ACC112 (cell line): ENCODE results near the gene ASGR1.
A peak's percentile ranks its signal among the peaks of the same experiment; 100 is the strongest.
"Not testable (repeated sequence)": the region's sequence is repeated elsewhere in the genome, so short reads cannot be mapped to it uniquely, and the experiment has no call there.

Experiments
- H2AFZ ChIP-seq: fragments of 200-600 bp; sonication (generic); one replicate; pipeline ENCODE4 v1.6.0; 2017; ENCODE audit warnings: antibody characterized with exemption, low read length; ENCODE audit not compliant: unreplicated experiment
- H3K27ac ChIP-seq: fragments of 200-600 bp; sonication (generic); 2 replicates; pipeline ENCODE4 v1.5.1; 2014; ENCODE audit warnings: low read depth, mild to moderate bottlenecking, antibody characterized with exemption, low read length, moderate library complexity
- H3K27me3 ChIP-seq: fragments of 200-600 bp; sonication (generic); 2 replicates; pipeline ENCODE4 v1.6.1; 2014; ENCODE audit warnings: mild to moderate bottlenecking, antibody characterized with exemption, low read length, moderate library complexity, mixed read lengths; ENCODE audit not compliant: insufficient read depth
- H3K36me3 ChIP-seq: fragments of 200-600 bp; sonication (generic); 2 replicates; pipeline ENCODE4 v1.6.1; 2016; ENCODE audit warnings: mild to moderate bottlenecking, antibody characterized with exemption, low read length, moderate library complexity, mixed read lengths; ENCODE audit not compliant: insufficient read depth
- H3K4me1 ChIP-seq: fragments of 200-600 bp; sonication (generic); one replicate; pipeline ENCODE4 v1.6.1; 2016; ENCODE audit warnings: low read length, mixed read lengths; ENCODE audit not compliant: insufficient read depth, unreplicated experiment, control insufficient read depth
- H3K4me3 ChIP-seq: fragments of 200-600 bp; sonication (generic); 2 replicates; pipeline ENCODE4 v1.5.1; 2014; ENCODE audit warnings: mild to moderate bottlenecking, low read depth, low read length
- H3K79me2 ChIP-seq: fragments of 200-600 bp; sonication (generic); one replicate; pipeline ENCODE4 v1.6.0; 2016; ENCODE audit warnings: low read length; ENCODE audit not compliant: control insufficient read depth, unreplicated experiment, insufficient read depth

ASGR1 gene

DNA sequence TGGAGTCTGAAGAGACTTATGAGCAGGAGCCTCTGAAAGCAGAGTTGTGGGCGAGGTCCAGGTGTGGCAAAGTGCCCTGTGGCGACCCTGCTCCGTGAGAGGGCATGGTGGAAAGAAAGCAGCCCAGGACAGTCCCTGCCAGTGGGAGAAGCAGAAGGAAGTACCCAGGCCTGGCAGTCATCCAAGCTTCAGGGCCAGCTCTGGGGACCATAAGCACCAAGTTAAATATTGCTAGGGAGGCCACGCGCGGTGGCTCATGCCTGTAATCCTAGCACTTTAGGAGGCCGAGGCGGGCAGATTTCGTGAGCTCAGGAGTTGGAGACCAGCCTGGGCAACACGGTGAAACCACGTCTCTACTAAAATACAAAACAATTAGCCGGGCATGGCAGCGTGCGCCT lies 4.9 kb upstream of the ASGR1 start:
- peaks cover 4% of the 10 kb centered on the region for H3K4me1 ChIP-seq
- H2AFZ ChIP-seq, result no peak overlapping the region
- H3K36me3 ChIP-seq, result no peaks in the 10 kb centered on the region
- H3K4me3 ChIP-seq, result no peak overlapping the region
- no peak overlapping the region for H3K27ac ChIP-seq
- no peaks in the 10 kb centered on the region for H3K27me3 ChIP-seq
- no peaks in the 10 kb centered on the region for H3K79me2 ChIP-seq

DNA sequence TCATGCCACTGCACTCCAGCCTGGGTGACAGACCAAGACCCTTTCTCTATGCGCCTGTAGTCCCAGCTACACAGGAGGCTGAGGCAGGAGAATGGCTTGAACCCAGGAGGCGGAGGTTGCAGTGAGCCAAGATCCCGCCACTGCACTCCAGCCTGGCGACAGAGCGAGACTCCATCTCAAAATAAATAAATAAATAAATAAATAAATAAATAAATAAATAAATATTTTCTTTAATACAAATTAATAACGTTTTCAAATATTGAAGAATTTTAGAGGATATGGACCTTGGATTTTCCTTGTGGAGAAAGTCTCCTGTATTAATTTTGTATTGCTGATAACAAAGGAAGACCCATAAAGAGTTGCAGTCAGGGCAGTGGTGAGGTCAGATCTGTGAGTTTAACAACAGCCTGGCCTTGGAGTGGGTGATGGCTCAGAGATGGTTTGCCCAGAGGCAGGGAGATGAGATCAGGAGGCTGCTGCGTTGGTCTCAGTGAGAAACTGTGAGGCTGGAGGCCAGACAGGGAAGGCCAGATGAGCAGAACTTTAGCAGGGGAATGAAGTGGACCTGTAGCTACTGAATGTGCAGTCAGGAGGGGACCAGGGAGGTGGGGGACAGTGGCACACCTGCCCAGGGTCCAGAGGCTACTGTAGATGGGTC lies 4.4 kb upstream of the ASGR1 start:
- H3K36me3 ChIP-seq, result no peaks in the 10 kb centered on the region
- H3K4me3 ChIP-seq, result no peak overlapping the region
- no peak overlapping the region for H3K27ac ChIP-seq
- no peaks in the 10 kb centered on the region for H3K79me2 ChIP-seq
- H2AFZ ChIP-seq, result no peak overlapping the region
- H3K27me3 ChIP-seq, result no peaks in the 10 kb centered on the region
- peaks cover 5% of the 10 kb centered on the region for H3K4me1 ChIP-seq

DNA sequence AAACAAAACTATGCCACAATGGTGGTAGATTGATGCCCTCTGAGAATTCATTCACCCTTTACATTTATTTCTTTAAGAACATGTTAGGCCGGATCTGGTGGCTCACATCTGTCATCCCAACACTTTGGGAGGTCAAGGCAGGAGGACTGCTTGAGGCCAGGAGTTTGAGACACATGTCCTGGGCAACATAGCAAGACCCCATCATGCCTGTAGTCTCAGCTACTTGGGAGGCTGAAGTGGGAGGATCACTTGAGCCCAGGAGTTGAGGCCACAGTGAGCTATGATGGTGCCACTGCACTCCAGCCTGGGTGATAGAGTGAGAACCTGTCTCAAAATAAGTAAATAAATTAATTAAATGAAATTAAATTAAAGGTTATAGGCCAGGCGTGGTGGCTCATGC lies 2.9 kb upstream of the ASGR1 start:
- not testable (repeated sequence) for H3K36me3 ChIP-seq
- peaks cover 12% of the 10 kb centered on the region for H3K4me1 ChIP-seq

DNA sequence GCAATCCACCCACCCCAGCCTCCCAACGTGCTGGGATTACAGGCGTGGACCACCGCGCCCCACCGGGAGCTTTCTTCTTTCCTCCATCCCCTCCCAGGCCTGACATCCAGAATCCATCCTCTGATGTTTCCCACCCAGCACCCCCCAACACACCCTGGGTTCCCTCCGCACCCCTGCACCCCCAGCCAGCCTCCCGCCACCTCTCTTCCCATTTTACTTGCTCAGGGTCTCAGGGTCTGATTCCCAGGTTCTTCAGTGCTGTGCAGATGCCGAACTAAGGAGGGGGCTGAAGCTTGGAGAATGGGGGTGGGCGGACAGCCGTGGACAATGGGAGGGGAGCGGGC lies 225 bp downstream of the ASGR1 start:
- Histone ChIP-seq H3K4me3 (no peak overlapping the region), H3K4me1 (peaks cover 13% of the 10 kb centered on the region), H3K79me2 (no peaks in the 10 kb centered on the region), H3K27me3 (no peaks in the 10 kb centered on the region), H3K27ac (no peak overlapping the region), H2AFZ (no peak overlapping the region), H3K36me3 (no peaks in the 10 kb centered on the region)

More for the DNA sequence above, 2.9 kb upstream of the ASGR1 start:
- H3K27me3 ChIP-seq, H3K79me2 ChIP-seq, H2AFZ ChIP-seq, H3K27ac ChIP-seq, H3K4me3 ChIP-seq: not testable (repeated sequence)

DNA sequence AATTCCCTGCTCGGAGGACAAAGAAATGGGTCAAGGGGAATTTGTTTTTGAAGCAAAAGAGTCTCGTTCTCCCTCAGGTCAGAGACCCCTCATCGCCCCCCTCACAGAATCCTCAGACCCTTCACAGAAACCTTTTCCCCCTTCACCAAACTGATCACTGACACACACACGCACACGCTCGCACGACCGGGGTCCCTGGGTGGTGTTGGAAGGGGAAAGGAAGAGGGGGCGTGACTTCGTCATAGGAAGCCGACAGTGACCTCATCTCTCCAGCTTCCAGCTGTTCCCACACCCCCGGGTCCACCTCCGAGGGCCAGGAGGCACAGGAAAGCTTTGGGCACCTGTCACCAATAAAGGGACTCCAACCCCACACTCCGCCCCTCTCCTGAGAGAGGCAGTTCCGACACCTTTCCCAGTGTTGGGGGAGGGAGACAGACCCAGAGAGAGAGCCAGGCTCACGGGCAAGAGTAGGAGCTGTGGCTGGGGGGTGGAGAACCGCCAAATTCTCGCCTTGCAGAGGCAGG lies 1.2 kb downstream of the ASGR1 start:
- Histone ChIP-seq H3K4me3 (peak overlapping the region; percentile 73), H3K79me2 (no peaks in the 10 kb centered on the region), H3K27me3 (no peaks in the 10 kb centered on the region), H3K27ac (no peak overlapping the region), H2AFZ (peak overlapping the region; percentile 75), H3K4me1 (peaks cover 13% of the 10 kb centered on the region), H3K36me3 (no peaks in the 10 kb centered on the region)

DNA sequence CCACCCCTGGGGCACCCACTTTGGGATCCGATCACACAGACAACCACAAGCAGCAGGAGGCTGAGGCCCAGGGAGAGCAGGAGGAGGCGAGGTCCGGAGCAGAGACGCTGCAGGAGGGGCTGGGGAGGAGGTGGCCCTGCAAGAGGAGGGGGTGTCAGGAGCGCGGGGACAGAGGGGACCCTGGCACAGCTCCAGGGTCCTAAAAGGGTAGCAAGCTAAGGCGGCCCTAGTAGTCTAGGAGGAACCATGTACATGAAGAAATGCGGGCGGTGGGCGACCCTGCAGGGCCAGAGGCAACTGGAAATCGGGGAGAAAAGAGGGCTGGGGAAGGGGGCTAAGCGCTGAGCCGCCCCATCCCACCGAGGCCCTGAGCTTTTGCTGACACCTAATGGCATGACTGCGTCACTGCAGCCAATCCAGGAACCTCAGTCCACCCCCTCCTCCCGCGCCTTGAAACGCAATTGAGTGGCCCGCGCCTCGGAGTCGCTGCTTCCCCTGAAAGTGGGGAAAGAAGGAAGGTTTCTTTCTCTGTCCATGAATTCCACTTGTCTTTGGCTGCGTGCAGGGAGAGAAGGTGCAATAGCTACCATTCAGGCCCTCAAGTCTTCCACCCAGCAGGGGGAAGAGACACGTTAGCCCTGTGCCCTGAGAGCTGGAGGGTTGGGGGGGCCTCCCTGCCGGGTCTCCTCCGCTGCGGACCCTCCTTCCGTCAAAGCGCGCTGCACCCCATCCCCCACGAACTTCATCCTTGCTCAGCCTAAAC lies 1.8 kb downstream of the ASGR1 start:
- no peak overlapping the region for H3K27ac ChIP-seq
- H3K27me3 ChIP-seq, result no peaks in the 10 kb centered on the region
- H3K36me3 ChIP-seq, result no peaks in the 10 kb centered on the region
- H3K4me1 ChIP-seq, result peaks cover 13% of the 10 kb centered on the region
- peak overlapping the region; percentile 73 for H3K4me3 ChIP-seq
- no peaks in the 10 kb centered on the region for H3K79me2 ChIP-seq
- H2AFZ ChIP-seq, result peak overlapping the region; percentile 75

DNA sequence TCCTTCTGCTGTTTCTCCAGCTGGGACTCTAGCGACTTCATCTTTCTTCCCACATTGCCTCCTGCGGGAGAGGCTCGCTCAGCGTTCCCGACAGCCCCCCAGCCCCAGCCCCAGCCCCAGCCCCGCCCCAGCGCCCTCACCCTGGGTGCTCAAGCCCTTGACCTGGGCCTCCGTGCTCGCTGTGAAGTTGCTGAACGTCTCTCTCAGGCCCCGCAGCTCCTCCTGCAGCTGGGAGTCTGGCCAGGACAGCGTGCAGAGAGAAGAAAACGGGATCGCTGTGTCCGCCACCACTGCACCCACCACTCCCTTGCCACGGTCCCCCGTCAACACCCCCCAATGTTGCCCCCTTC lies 2.4 kb downstream of the ASGR1 start:
- Histone ChIP-seq H2AFZ (no peak overlapping the region), H3K27me3 (no peaks in the 10 kb centered on the region), H3K4me1 (peaks cover 13% of the 10 kb centered on the region), H3K4me3 (no peak overlapping the region; the same call in 1 of the 2 replicates), H3K79me2 (no peaks in the 10 kb centered on the region), H3K27ac (no peak overlapping the region), H3K36me3 (no peaks in the 10 kb centered on the region)

DNA sequence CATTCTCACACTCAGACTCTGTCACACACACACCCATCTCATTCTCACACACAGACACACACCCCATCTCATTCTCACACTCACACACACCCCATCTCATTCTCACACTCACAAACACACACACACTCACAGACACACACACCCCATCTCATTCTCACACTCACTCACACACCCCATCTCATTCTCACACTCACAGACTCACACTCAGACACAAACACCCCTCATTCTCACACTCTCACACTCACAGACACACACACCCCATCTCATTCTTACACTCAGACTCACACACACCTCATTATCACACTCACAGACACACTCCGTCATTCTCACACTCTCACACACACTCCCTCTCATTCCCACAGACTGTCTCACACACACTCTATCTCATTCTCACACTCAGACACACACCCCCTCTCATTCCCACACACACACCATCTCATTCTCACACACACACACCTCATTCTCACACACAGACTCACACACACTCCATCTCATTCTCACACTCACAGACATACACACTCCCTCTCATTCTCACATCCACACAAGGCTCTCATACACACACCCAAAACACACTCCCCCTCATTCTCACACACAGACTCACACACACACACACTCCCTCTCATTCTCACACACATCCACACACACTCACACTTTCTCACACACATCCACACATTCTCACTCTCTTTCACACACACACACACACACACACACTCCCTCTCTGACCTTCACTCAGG lies 2.9 kb downstream of the ASGR1 start:
- Histone ChIP-seq H2AFZ (no peak overlapping the region), H3K4me1 (peaks cover 14% of the 10 kb centered on the region), H3K27ac (no peak overlapping the region), H3K4me3 (no peak overlapping the region), H3K36me3 (no peaks in the 10 kb centered on the region), H3K27me3 (no peaks in the 10 kb centered on the region), H3K79me2 (no peaks in the 10 kb centered on the region)

DNA sequence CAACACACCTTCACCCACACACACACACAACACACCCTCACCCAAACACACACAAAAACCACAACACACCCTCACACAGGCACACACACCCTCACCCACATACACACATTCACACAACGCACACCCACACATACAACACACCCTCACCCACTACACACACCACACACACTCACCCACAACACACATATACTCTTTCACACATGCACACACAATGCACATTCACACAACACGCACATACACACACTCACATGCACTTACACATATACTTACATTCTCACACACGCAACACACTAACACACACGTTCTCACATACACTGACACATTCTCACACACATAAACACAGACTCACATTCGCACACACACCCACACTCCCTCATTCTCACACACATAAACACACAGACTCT lies 3.8 kb downstream of the ASGR1 start:
- H3K27me3 ChIP-seq, result no peaks in the 10 kb centered on the region
- H3K4me3 ChIP-seq, result no peak overlapping the region
- peaks cover 17% of the 10 kb centered on the region for H3K4me1 ChIP-seq
- H2AFZ ChIP-seq, result no peak overlapping the region
- no peaks in the 10 kb centered on the region for H3K36me3 ChIP-seq
- no peak overlapping the region for H3K27ac ChIP-seq
- no peaks in the 10 kb centered on the region for H3K79me2 ChIP-seq

DNA sequence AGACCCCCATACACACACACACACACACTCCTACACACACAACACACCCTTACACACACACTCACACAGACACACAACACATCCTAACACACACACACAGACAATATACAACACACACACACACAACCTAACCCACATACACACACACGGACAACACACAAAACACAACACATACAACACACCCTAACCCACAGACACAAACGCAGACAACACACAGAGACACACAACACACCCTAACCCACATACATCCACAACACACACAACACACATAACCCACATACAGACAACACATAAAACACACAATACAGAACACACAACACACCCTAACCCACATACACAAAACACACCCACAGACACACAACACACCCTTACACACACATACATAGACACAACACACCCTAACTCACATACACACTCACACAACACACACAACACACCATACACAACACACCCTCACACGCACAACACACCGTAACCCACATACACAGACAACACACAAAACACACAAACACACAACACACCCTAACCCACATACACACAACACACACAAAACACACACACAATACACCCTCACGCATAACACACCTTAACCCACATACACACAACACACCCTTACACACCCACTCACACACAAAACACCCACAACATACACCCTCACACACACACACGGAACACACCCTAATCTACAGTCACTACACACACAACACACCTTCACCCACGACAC lies 4.4 kb downstream of the ASGR1 start:
- H3K27ac ChIP-seq, result no peak overlapping the region

More for the DNA sequence above, 4.4 kb downstream of the ASGR1 start:
- H2AFZ ChIP-seq, result no peak overlapping the region
- H3K27me3 ChIP-seq, result no peaks in the 10 kb centered on the region
- H3K36me3 ChIP-seq, result no peaks in the 10 kb centered on the region
- peaks cover 17% of the 10 kb centered on the region for H3K4me1 ChIP-seq
- H3K79me2 ChIP-seq, result no peaks in the 10 kb centered on the region
- H3K4me3 ChIP-seq, result no peak overlapping the region
